HG03060 (cell line): ENCODE data around the gene SGPP2.

ENCODE experiments used
- ATAC-seq: cut with Tn5 transposase; IDR thresholded peaks from one replicate; pipeline ENCODE4 v1.9.1; 2021; ENCODE audit warnings: low read depth, moderate number of reproducible peaks; ENCODE audit not compliant: unreplicated experiment

SGPP2 gene

GRCh38 chr2:222459983-222460382 lies 35.6 kb downstream of the SGPP2 start:
- no peak for ATAC-seq

- ATAC-seq = no peak
Observed at GRCh38 chr2:222465746-222466145, 41.4 kb downstream of the SGPP2 start.

- no peak for ATAC-seq
Observed at GRCh38 chr2:222468346-222468745, 44.0 kb downstream of the SGPP2 start.

GRCh38 chr2:222470802-222471468 lies 46.6 kb downstream of the SGPP2 start:
- no peak for ATAC-seq

GRCh38 chr2:222477962-222478608 lies 53.7 kb downstream of the SGPP2 start:
- ATAC-seq = no peak

GRCh38 chr2:222479859-222480258 lies 55.5 kb downstream of the SGPP2 start:
- no peak for ATAC-seq

GRCh38 chr2:222480497-222480896 lies 56.2 kb downstream of the SGPP2 start:
- ATAC-seq = no peak

GRCh38 chr2:222481941-222482340 lies 57.6 kb downstream of the SGPP2 start:
- no peak for ATAC-seq

GRCh38 chr2:222483513-222484039 lies 59.2 kb downstream of the SGPP2 start:
- no peak for ATAC-seq

GRCh38 chr2:222485367-222486211 lies 61.2 kb downstream of the SGPP2 start:
- no peak for ATAC-seq

- no peak for ATAC-seq
Observed at GRCh38 chr2:222490131-222490530, 65.8 kb downstream of the SGPP2 start.

- ATAC-seq = no peak
Observed at GRCh38 chr2:222492683-222493082, 68.3 kb downstream of the SGPP2 start.

GRCh38 chr2:222494104-222494739 lies 69.9 kb downstream of the SGPP2 start:
- no peak for ATAC-seq

- ATAC-seq = no peak
Observed at GRCh38 chr2:222495388-222495787, 71.0 kb downstream of the SGPP2 start.

- ATAC-seq = no peak
Observed at GRCh38 chr2:222499226-222499625, 74.9 kb downstream of the SGPP2 start.

GRCh38 chr2:222504191-222504590 lies 79.8 kb downstream of the SGPP2 start:
- no peak for ATAC-seq

- ATAC-seq = peak; percentile 96
Observed at GRCh38 chr2:222504719-222505118, 80.4 kb downstream of the SGPP2 start.

GRCh38 chr2:222506230-222506935 lies 82.0 kb downstream of the SGPP2 start:
- no peak for ATAC-seq

GRCh38 chr2:222514901-222515300 lies 90.6 kb downstream of the SGPP2 start:
- ATAC-seq = no peak
